HCEC 1CT (cell line): ENCODE results near the gene VIPR2.

Source experiments
- DNase-seq: peaks from one replicate; pipeline ENCODE4 v3.0.0-alpha.2; 2017

VIPR2 gene

DNA sequence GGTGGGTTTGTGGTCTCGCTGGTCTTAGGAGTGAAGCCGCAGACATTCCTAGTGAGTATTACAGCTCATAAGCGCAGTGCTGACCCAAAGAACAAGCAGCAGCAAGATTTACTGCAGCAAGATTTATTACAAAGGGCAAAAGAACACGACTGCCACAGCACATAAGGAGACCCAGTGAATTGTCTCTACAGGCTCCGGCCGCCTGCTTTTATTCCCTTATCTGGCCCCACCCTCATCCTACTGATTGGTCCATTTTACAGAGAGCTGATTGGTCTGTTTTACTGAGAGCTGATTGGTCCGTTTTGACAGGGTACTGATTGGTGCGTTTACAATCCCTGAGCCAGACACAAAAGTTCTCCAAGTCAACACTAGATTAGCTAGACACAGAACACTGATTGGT, 82.1 kb downstream of the VIPR2 start:
- no peak for DNase-seq

DNA sequence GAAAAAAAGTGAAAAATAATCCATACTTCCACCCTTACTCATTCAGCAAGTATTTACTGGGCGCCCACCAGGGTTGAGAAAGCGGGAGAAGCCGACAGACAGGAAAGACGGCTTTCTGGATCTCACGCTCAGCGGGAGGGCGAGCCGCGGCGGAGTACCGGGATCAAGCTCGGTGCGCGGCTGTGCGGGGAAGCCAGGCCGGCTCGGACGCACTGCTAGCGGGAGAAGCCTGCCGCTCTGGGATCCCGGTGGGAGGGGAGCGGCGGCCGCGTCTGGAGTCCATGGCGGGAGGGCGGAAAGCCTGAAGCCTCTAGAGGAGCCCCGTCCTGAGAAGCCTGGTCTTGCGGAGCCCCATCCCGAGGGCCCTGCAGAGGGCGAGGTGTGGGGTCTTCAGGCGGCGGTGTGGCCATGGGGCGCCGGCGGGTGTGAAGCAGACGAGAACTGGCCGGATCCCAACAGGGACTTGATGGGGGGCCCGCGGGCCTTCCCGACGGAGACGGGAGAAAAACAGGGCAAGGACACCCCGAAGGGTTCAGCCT, 82.9 kb downstream of the VIPR2 start:
- DNase-seq: no peak

DNA sequence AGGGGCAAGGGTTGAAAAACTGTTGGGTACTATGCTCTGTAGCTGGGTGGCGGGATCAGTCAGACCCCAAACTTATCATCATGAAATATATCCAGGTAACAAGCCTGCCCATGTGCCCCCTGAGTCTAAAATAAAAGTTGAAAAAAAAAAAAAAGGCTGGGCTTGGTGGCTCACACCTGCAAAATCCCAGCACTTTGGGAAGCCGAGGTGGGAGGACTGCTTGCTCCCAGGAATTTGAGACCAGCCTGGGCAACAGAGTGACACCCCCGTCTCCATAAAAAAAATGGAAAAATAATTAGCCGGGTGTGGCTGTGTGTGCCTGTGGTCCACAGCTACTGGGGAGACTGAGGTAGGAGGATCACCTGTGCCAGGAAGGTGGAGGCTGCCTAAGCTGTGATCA, 83.5 kb downstream of the VIPR2 start:
- no peak for DNase-seq

DNA sequence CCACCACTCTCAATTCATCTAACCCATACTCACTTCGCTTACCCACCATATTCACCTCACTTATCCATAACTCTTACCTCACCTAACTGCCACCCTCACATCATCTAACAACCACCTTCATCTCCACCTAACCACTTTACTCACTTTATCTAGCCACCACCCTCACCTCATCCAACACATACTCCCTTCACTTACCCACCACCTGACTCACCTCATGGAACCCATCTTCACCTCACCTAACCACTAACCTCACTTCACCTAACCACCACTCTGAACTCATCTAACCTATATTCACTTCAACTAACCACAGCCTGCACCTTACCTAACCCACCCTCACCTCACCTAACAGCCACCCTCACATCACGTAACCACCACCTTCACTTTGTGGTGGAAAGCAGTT, 84.2 kb downstream of the VIPR2 start:
- DNase-seq: no peak

DNA sequence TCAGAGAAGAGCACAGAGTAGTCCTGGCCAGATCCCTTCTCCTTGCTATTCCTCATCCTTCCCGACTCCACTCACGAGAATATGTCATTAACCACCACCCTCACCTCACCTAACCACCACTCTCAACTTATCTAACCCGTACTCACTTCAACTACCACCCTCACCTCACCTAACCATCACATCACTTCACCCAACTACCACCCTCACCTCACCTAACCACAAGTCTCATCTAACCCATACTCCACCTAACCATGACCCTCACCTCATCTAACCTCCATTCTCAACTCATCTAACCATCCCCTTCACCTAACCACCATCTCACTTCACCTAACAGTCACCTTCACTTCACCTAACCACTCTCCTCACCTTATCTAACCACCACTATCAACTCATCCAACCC, 85.0 kb downstream of the VIPR2 start:
- DNase-seq: no peak

GRCh38 chr7:159057647-159058046, 87.0 kb downstream of the VIPR2 start:
- no peak for DNase-seq

DNA sequence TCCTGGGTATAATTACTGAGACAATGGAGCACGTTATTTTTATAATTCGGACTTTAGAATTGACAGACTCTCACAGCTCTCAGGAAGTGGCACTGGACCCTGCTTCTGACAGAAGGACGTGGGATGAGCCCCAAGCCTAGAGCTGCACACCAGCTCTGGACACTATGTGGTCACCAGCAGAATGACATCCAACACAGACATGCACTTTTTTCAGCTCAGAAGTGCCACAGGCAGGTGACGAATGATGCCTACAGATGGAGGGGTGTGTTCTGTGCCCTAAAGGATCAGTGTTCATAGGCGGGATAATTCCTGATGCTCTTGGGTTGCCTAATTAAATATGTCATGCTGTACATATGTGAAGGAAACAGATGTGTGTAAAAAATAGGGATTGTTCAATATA, 87.9 kb downstream of the VIPR2 start:
- no peak for DNase-seq

- no peak for DNase-seq
Observed at GRCh38 chr7:159051916-159052315, 92.8 kb downstream of the VIPR2 start.

DNA sequence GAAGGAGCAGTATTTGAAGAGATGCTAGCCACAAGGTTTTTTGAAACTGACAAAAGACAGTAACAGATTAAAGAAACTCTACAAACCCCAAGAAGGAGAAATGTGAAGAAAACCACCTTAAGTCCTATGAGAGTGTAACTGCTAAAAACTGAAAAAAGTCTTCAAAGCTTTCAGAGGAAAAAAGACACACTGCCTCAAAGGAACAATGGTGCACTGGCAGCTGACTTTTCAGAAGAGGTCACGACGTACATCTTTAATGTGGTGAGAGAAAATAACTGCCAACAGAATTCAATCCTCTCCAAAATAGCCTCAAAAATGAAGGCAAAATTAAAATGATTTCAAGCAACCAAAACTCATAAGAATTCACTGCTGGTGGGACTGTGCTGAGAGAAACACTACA, 94.0 kb downstream of the VIPR2 start:
- DNase-seq: no peak

DNA sequence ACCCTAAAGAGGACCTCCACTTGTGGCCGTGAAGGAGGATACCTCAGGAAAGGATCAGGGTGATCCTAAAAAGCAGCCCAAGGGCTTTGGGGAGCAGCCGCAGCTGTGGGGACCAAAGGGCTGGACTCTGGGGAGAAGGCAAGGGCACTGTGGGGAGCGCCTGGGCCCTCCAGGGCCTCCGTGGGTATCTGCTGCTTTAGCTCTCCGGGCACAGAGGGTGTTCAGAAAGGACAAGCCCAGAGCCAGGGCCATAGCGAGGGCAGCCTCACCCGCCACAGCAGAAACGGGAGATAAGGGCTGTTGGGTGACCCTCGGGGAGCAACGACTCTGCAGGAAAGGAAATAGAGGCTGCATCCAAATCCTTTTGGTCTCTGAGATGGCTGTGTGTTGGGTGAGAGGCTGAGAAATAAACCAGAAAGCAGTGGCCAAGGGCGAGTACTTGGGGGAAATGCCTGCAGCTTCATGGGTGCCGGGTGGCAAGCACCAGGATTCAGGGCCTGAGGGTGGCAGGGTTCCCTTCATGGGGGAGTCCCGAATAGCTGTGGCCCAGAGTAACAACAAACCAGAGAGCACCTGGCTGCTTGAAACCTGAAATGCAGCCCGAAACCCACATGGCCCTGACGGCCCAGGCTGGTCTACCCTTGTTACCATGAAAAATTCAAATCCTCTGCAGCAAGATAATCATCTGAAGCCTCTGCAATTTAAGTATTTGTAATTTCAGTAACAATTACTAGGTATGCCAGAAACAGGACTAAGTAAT, 95.2 kb downstream of the VIPR2 start:
- DNase-seq: no peak

DNA sequence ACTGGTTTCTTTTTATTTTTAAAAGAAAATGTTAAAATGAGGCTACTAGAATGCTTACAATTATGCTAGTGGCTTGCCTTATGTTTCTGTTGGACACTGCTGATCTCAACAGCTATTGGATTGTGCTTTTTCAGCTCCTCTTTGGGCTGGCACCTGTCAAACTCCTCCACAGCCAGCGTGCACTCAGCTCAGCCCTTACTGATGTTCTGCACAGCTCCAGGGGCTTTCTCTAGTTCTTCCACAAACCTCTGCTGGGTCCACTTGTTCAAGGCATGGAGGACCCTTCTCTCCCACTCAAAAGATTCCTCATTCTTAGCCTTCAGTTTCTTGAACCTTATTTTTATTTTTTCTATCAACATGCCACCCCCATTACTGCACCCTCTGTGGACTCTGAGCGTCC, 96.0 kb downstream of the VIPR2 start:
- no peak for DNase-seq

DNA sequence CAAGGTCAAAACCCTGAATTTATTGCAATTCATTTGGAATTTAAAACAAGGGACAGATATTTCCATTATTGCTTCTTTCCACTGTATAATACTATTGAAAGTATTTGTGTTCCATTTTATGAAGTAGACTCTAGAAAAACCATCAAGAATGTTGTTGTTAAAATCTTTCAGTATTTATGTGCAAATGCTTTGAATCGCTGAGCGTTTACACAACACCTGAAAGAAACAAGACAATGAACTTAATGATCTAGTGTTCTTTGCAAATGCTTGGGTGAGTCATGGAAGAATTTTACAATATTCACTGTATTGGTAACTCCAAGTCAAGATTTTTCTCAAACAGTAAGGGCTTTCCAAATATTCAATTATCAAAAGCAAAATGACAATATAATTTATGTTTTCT, 97.1 kb downstream of the VIPR2 start:
- DNase-seq: no peak

DNA sequence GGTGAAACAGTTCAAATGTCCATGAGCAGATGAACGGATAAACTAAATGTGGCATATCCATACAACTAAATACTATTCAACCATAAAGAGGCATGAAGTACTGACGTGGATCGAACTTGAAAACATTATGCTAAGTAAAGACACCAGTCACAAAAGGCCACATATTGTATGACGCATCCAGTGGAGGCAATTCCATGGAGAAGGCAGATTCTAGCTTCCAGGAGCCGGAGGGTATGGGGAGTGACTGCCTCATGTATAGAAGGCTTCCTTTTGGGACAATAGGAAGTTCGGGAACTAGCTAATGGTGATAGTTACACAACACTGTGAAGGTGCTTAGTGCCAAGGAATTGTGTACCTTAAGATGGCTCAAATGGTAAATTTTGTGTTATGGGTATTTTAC, 98.4 kb downstream of the VIPR2 start:
- DNase-seq: no peak

GRCh38 chr7:159045839-159046238, 98.8 kb downstream of the VIPR2 start:
- DNase-seq: no peak

DNA sequence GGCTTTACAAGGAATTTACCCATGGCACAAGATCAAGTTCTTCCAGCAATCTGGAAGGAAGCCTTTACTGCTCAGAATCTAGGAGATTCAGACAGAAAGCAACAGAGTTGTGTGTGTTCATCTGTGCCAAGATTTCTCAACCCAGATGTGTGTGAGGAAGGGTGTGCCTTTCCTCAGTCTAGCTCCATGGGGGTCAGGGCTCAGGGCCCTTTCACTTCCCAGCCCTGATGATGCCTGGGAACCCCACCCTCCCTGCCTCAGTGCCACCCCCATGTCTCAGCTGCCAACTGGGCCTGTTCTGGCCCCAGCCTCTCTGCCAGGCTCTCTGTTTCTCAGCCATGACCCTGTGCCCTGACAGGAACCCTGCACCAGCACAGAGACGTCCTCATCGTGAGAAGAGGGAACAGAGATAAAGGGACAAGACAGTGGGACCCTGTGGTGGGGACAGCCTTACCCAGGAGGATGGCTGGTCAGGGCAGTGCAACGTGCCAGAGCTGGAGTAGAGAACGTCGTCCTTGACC, 102.0 kb downstream of the VIPR2 start:
- DNase-seq: no peak

DNA sequence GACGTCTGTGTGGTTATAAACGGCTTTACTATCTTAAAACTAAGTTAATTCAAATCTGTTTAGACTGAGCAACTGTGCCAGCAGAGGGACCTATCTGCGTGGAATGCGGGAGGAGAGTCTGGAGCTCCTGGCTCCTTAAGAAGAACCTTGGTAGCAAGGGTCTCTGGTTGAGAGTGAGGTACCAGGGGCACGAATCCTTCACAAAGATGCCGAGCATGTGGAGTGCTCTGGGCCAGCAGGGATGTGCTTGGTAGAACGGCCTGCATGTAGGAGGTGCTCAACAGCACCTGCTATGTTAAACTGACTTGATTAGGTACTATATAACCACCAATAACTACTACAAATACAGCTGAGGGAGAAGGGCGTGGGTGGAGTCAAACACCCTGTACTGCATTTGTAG, 102.6 kb downstream of the VIPR2 start:
- DNase-seq: no peak

- DNase-seq: no peak
Observed at GRCh38 chr7:159040912-159041711, 103.6 kb downstream of the VIPR2 start.

DNA sequence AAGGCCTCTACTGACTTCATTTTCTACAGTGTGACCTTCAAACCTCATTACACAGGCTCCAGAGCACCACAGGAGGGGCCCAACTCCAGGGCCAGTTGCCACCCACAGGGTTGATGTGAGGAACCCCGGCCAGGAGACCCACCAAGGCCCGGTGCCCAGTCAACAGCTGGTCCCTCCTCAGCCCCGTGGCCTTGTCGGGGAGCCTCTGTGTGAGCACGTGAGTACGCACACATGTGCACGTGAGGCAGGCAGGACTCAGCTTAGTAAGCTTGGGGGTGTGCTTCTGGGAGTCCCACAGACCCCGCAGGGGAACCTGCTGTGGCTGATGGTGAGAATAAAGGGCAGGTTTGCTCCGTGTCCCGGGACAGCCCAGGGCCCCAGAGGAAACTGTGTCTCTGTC, 104.5 kb downstream of the VIPR2 start:
- no peak for DNase-seq

DNA sequence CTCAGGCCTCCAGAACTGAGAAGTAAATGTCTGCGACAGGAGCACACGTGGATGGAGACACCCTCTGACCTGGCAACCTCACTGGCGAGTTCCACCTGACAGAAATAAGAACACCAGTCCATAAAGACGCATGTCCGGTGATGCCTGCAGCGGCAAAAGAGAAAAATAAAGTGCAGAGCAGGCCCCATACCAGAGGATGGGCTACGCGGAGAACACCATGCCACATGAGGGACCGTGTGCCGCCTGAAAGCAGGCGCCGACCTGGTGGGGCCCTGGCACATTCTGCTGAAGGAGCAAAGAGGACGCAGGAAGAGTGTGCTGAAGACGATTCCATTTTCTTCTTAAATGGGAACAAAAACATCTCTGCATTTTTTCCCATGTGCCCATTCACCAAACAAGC, 105.0 kb downstream of the VIPR2 start:
- DNase-seq: no peak

DNA sequence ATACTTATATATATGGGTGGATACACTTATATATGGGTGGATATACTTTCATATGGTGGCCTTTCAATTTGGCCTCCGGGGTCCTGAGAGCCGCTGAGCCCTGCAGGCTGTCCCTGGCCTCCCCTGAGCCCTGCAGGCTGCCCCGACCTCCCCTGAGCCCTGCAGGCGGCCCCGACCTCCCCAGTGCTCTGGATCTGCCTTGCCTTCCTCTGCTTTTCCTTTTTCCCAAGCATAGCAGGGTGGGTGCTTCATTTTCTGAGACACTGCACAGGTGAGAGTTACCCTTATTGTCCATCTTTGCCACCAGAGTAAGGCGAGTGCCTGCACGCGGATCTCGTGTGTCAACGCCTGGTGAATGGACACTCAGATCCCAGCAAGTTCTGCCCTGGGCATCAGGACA, 106.6 kb downstream of the VIPR2 start:
- no peak for DNase-seq

- DNase-seq: no peak
Observed at GRCh38 chr7:159036916-159037605, 107.6 kb downstream of the VIPR2 start.

GRCh38 chr7:159035571-159036073, 109.0 kb downstream of the VIPR2 start:
- no peak for DNase-seq

GRCh38 chr7:159034988-159035387, 109.7 kb downstream of the VIPR2 start:
- no peak for DNase-seq
